Body of pancreas (tissue), 4 donors: ENCODE results near the gene SERPINB10.

ENCODE experiments used
- POLR2A ChIP-seq, 3 donors: fragments of 450-650 bp; IDR thresholded peaks; one replicate each; pipeline ENCODE4 v1.6.1; 2016; ENCODE audit warnings: antibody characterized with exemption in 3 of 3, mild to moderate bottlenecking in 2 of 3
- TF ChIP-seq, protein P1 (sequence below), 7 experiments: fragments of 450-650 bp in 4 of 7; fragments of 200-600 bp in 3 of 7; sonication (generic) in 3 of 7; IDR thresholded peaks; one replicate each; pipeline ENCODE4 v1.5.1; 2016 to 2019; ENCODE audit warnings: antibody characterized with exemption in 7 of 7

DNA sequence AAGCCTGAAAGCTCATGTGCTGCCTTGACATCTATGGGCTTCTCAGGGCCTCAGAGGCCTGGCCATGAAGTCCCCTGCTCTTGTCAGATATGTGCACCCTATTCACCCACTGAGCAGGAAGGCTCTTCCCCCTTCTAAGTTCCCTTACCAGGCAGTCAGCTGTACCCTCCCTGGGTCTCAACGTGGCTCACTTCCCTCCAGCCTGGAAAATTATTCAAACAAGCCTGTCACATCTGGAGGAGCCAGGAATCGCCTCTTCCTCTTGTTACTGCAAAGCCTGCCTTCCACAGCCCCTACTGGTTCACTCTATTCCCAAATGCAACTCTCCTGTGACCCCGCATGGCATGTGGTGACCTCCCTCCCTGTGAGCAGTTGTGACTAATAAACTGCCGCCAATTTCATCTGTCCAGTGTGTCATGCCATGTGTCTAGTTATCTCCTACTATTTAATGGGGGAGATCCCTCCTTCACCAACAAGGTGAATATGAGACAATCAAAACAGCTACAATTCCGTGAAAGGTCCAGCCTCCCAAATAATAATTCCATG, 53.8 kb downstream of the SERPINB10 start:
- TF ChIP-seq, protein P1, sequence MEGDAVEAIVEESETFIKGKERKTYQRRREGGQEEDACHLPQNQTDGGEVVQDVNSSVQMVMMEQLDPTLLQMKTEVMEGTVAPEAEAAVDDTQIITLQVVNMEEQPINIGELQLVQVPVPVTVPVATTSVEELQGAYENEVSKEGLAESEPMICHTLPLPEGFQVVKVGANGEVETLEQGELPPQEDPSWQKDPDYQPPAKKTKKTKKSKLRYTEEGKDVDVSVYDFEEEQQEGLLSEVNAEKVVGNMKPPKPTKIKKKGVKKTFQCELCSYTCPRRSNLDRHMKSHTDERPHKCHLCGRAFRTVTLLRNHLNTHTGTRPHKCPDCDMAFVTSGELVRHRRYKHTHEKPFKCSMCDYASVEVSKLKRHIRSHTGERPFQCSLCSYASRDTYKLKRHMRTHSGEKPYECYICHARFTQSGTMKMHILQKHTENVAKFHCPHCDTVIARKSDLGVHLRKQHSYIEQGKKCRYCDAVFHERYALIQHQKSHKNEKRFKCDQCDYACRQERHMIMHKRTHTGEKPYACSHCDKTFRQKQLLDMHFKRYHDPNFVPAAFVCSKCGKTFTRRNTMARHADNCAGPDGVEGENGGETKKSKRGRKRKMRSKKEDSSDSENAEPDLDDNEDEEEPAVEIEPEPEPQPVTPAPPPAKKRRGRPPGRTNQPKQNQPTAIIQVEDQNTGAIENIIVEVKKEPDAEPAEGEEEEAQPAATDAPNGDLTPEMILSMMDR (IDR thresholded peaks at IDR 0.05) = no peak
- no peak for TF ChIP-seq POLR2A (IDR thresholded peaks at IDR 0.05)
